ENCODE measurements around the gene SPC24.
"Not testable (repeated sequence)": the region's sequence is repeated elsewhere in the genome, so short reads cannot be mapped to it uniquely, and the experiment has no call there.

The SPC24 gene

DNA sequence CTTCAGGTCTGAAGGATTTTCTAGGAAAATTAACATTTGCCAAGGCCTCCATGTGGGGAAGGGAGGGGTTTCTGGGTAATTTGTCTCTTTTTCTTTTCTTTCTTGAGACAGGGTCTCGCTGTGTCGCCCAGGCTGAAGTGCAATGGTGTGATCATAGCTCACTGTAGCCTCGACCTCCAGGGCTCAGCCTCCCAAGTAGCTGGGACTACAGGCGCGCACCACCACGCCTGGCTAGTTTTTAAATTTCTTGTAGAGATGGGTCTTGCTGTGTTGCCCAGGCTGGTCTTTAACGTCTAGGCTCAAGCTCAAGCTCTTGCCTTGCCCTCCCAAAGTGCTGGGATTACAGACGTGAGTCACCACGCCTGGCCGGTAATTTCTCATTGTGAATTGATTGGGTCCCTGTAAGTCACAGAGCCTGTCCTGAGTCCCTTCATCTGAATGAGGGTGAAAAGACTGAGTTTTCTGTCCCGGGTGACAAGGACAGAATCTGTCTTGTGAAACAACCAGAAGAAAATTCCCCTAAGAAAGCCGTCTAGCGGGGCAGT is 10.0 kb upstream of the SPC24 start:
- no peak for DNase-seq (ENCODE audit: low spot score)
- TF ChIP-seq, protein P1, sequence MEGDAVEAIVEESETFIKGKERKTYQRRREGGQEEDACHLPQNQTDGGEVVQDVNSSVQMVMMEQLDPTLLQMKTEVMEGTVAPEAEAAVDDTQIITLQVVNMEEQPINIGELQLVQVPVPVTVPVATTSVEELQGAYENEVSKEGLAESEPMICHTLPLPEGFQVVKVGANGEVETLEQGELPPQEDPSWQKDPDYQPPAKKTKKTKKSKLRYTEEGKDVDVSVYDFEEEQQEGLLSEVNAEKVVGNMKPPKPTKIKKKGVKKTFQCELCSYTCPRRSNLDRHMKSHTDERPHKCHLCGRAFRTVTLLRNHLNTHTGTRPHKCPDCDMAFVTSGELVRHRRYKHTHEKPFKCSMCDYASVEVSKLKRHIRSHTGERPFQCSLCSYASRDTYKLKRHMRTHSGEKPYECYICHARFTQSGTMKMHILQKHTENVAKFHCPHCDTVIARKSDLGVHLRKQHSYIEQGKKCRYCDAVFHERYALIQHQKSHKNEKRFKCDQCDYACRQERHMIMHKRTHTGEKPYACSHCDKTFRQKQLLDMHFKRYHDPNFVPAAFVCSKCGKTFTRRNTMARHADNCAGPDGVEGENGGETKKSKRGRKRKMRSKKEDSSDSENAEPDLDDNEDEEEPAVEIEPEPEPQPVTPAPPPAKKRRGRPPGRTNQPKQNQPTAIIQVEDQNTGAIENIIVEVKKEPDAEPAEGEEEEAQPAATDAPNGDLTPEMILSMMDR (IDR thresholded peaks at IDR 0.05; ENCODE audit: extremely low read depth, insufficient read depth, missing control alignments), result no peak
- in situ Hi-C loops (cut with MboI; ENCODE audit: low pct_unique_long_range_greater_than_20kb, low sequenced_read_pairs, unreplicated experiment), result no loop called here

DNA sequence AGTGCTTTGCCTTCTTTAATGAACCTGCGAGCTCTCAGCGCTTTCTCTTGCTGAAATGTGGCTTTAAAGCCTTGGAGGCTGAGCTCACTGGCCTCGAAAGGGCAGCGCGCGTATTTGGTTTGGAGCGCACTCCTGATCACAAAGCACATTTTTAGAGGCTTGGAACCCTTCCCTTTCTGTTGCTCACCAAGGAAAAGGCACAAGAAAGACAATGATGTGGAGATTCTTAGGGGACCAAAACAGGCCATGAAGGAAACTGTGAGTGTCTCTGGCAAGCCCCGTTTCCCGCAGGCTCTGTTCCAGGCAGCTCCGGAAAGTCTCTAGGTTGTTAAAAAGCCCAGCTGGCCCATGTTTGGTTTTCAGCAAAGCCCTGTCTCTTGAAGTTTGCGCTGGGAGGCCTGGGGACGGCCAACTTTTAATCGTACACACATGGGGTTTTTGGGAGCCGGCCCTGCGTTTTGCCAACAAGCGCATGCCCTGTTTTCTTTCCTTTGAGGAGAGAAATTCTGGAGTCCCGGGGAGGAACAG is 9.4 kb upstream of the SPC24 start:
- TF ChIP-seq, protein P1 (IDR thresholded peaks at IDR 0.05; ENCODE audit: extremely low read depth, insufficient read depth, missing control alignments), result no peak
- DNase-seq (ENCODE audit: low spot score), result no peak
- in situ Hi-C loops (cut with MboI; ENCODE audit: low pct_unique_long_range_greater_than_20kb, low sequenced_read_pairs, unreplicated experiment), result no loop called here

DNA sequence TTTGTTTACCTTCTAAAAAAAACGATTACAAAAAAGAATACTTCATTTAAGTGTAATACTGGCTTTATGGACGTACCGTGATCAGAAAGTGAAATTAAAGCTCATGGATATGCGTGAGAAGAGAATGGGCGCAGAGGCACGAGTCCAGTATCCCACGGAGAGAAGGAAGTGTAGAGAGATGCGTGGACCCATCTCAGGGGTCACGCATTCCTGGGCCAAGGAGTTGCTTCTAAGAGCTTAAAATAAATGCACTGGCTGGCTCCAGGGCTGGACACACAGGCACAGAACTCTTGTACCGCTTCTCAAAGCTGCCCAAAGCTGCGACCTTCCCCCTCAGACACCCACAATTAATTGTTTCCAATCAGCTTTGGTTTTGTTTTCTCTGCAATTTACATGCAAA is 8.7 kb upstream of the SPC24 start:
- TF ChIP-seq, protein P1 (IDR thresholded peaks at IDR 0.05; ENCODE audit: extremely low read depth, insufficient read depth, missing control alignments), result no peak
- no peak for DNase-seq (ENCODE audit: low spot score)
- in situ Hi-C loops (cut with MboI; ENCODE audit: low pct_unique_long_range_greater_than_20kb, low sequenced_read_pairs, unreplicated experiment), result no loop called here

DNA sequence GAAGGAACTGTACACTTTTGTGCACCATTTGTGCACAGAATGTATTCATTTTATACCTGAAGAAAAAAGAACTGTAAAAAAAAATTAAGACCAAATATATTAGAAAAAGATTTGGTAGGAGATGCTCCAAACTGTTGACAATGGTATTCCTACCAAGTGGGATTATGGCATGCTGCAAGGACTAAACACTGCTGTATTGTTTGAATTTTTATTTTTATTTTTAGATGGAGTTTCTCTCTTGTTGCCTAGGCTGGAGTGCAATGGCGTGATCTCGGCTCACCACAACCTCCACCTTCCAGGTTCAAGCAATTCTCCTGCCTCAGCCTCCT is 4.8 kb upstream of the SPC24 start:
- in situ Hi-C loops (cut with MboI; ENCODE audit: low pct_unique_long_range_greater_than_20kb, low sequenced_read_pairs, unreplicated experiment), result not testable (repeated sequence)

DNA sequence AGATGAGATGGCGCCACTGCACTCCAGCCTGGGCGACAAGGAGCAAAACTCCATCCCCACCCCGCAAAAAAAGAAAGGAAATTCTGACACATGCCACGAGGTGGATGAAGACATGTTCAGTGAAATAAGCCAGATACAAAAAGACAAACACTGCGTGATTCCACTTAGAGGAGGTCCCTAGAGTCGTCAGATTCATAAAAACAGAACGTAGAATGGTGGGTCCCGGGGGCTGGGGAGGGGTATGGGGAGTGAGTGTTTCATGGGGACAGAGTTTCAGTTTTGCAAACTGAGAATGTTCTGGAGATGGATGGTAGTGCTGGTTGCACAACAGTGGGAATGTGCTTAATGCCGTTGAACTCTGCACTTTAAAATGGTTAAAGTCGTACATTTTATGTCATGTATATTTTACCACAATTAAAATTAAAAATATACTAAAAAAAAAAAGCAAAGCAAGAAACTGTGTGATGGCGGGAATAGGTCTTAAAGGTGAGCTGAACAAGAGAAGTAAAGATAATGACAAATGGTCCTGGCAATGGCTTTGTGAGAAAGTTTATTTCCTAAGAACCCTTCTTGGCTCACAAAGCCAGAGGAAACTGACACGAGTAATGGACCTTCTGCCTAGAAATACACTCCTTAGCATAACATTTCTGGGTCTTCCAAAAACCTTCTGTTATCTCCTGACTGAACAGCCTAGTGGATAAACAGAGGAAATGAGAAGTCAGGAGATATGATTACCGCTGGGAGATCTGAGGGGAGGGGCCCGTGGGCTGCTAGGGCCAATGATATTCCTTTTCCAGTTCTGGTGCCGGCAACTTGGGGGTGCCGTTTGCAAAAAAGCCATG is 4.2 kb upstream of the SPC24 start:
- no peak for DNase-seq (ENCODE audit: low spot score)
- TF ChIP-seq, protein P1 (IDR thresholded peaks at IDR 0.05; ENCODE audit: extremely low read depth, insufficient read depth, missing control alignments), result no peak
- in situ Hi-C loops (cut with MboI; ENCODE audit: low pct_unique_long_range_greater_than_20kb, low sequenced_read_pairs, unreplicated experiment), result no loop called here

More for the DNA sequence above, 4.8 kb upstream of the SPC24 start:
- not testable (repeated sequence) for DNase-seq (ENCODE audit: low spot score)

DNA sequence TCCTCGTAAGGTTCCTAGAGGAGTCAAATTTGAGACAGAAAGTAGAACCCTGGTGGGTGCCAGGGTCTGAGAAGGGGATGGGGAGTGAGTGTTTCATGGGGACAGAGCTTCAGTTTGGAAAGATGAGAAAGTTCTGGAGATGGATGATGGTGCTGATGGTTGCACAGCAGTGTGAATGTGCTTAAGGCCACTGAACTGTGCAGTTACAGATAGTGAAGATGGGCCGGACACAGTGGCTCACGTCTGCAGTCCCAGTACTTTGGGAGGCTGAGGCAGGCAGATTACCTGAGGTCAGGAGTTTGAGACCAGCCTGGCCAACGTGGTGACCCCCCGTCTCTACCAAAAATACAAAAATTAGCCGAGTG is 917 bp downstream of the SPC24 start:
- TF ChIP-seq, protein P1 (IDR thresholded peaks at IDR 0.05; ENCODE audit: extremely low read depth, insufficient read depth, missing control alignments), result no peak
- DNase-seq (ENCODE audit: low spot score), result no peak
- in situ Hi-C loops (cut with MboI; ENCODE audit: low pct_unique_long_range_greater_than_20kb, low sequenced_read_pairs, unreplicated experiment), result no loop called here

- in situ Hi-C loops (cut with MboI; ENCODE audit: low pct_unique_long_range_greater_than_20kb, low sequenced_read_pairs, unreplicated experiment), result no loop called here
- no peak for DNase-seq (ENCODE audit: low spot score)
- TF ChIP-seq, protein P1 (IDR thresholded peaks at IDR 0.05; ENCODE audit: extremely low read depth, insufficient read depth, missing control alignments), result no peak
These were observed 3.1 kb downstream of the SPC24 start for GRCh38 chr19:11152318-11153062.
